Cardiac fibroblast (primary cell): ENCODE data around the gene L3MBTL1.

Source experiments
- DNase-seq, 2 donors: peaks; one replicate each; pipeline versions ENCODE4 v3.0.0 to v3.0.0-alpha.2; 2010; ENCODE audit warnings: low read depth in 2 of 2
- H3K4me3 ChIP-seq, 2 donors: replicated peaks in 1 of 2; 1 replicate in 1 of 2; 2 replicates in 1 of 2; pipeline ENCODE4 v1.5.1; 2011; ENCODE audit warnings: low read depth in 2 of 2, low read length in 2 of 2, mild to moderate bottlenecking in 2 of 2, moderate library complexity in 1 of 2
- CTCF ChIP-seq: IDR thresholded peaks from one replicate; pipeline ENCODE4 v1.5.1; 2011; ENCODE audit warnings: low read depth, mild to moderate bottlenecking, low read length, inconsistent platforms

Gene L3MBTL1

DNA sequence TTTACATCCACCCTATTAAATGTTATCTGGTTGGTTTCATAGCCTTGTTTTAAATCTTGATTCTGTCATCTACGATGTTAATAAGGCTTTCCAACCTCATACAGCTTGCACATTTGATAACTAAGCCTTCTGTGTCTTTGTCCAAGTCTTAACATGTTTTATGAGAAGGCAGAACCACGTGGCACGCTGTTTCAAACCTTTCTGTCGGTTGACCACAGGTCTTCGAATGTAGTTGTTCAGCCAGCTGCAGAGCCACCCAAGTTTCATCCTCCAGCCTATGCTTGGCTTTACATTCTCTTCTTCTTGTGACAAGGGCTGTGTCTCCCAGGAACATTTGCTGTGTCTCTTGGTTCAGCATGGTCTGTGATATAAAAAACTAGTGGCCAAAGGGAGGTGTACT is 35.6 kb downstream of the L3MBTL1 start:
- no peak for DNase-seq
- no peak overlapping the region for H3K4me3 ChIP-seq
- no peak for TF ChIP-seq CTCF

- DNase-seq = no peak
- TF ChIP-seq CTCF = no peak
- no peak overlapping the region for H3K4me3 ChIP-seq
Observed at GRCh38 chr20:43544501-43544900, 37.0 kb downstream of the L3MBTL1 start.

- no peak overlapping the region for H3K4me3 ChIP-seq
- DNase-seq = no peak
- no peak for TF ChIP-seq CTCF
Observed at GRCh38 chr20:43545837-43546578, 38.5 kb downstream of the L3MBTL1 start.

GRCh38 chr20:43548273-43548880 is 40.9 kb downstream of the L3MBTL1 start:
- TF ChIP-seq CTCF = no peak
- no peak for DNase-seq
- no peak overlapping the region for H3K4me3 ChIP-seq

DNA sequence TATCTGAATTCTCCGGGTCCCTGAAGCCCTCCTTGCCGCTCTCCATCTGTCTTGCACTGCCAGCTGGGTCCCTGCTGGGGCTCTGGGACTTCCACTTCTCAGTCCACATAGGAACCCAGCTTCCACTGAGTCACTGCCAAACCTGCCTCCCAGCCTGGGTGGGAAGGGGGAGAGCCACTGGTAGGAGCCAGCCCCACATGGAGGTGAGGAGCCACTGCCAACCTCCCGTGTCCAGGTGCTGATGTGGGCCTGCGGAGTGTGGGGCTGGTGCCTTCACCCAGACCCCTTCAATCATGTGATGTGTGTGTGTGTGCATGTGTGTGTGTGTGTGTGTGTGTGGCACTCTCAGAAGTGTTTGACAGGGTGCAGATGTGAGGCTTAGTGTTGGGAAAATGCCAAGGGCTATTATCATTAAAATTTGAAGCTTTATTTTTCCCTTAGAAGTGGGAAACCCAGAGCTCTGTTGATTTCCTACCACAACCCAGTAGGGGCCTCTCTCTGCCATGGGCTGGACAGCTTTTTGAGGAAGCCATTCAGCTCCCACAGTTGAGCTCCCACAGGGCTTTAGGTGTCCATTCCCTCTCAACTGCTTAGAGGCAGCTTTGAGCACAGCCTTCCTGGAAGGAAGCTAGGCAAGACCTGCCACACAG is 42.0 kb downstream of the L3MBTL1 start:
- TF ChIP-seq CTCF = no peak
- peak in 1 of 2 donors; percentile 9 for DNase-seq
- no peak overlapping the region for H3K4me3 ChIP-seq

- TF ChIP-seq CTCF = no peak
- no peak overlapping the region for H3K4me3 ChIP-seq
- no peak for DNase-seq
Observed at GRCh38 chr20:43550456-43550855, 43.0 kb downstream of the L3MBTL1 start.
